T-helper 9 cell (primary cell): ENCODE data around the gene LRRC47.

Experiments used
- DNase-seq: peaks from one replicate; pipeline ENCODE4 v3.0.0-alpha.2; 2020
- total RNA-seq, 2 donors: gene quantifications; one replicate each; lab custom pipeline; 2026; lab: John Stamatoyannopoulos, UW

The LRRC47 gene
- total RNA-seq: 43.2 to 72.8 reads per million in 2 donors

- DNase-seq: peak; percentile 93
Observed at GRCh38 chr1:3796215-3797061, at the start of gene LRRC47. LRRC47 (minus strand) TSS chr1:3796498; CDS start chr1:3796476, 22 bp downstream.

- DNase-seq: no peak
Observed at GRCh38 chr1:3842912-3843311, 46.6 kb upstream of the LRRC47 start.

- DNase-seq: no peak
Observed at GRCh38 chr1:3841491-3841890, 45.2 kb upstream of the LRRC47 start.

GRCh38 chr1:3838788-3839187 lies 42.5 kb upstream of the LRRC47 start:
- DNase-seq: no peak

GRCh38 chr1:3837685-3838084 lies 41.4 kb upstream of the LRRC47 start:
- no peak for DNase-seq

- DNase-seq: no peak
Observed at GRCh38 chr1:3837200-3837599, 40.9 kb upstream of the LRRC47 start.

GRCh38 chr1:3836421-3836820 lies 40.1 kb upstream of the LRRC47 start:
- no peak for DNase-seq

GRCh38 chr1:3834701-3835100 lies 38.4 kb upstream of the LRRC47 start:
- no peak for DNase-seq

- DNase-seq: no peak
Observed at GRCh38 chr1:3831689-3832088, 35.4 kb upstream of the LRRC47 start.

- no peak for DNase-seq
Observed at GRCh38 chr1:3828391-3828790, 32.1 kb upstream of the LRRC47 start.

GRCh38 chr1:3827813-3828307 lies 31.6 kb upstream of the LRRC47 start:
- no peak for DNase-seq

- no peak for DNase-seq
Observed at GRCh38 chr1:3825356-3825755, 29.1 kb upstream of the LRRC47 start.

- no peak for DNase-seq
Observed at GRCh38 chr1:3824650-3825049, 28.4 kb upstream of the LRRC47 start.

GRCh38 chr1:3822421-3822820 lies 26.1 kb upstream of the LRRC47 start:
- no peak for DNase-seq

- no peak for DNase-seq
Observed at GRCh38 chr1:3821908-3822307, 25.6 kb upstream of the LRRC47 start.

- no peak for DNase-seq
Observed at GRCh38 chr1:3821447-3821846, 25.1 kb upstream of the LRRC47 start.

- no peak for DNase-seq
Observed at GRCh38 chr1:3821004-3821403, 24.7 kb upstream of the LRRC47 start.

- DNase-seq: no peak
Observed at GRCh38 chr1:3820316-3820715, 24.0 kb upstream of the LRRC47 start.

GRCh38 chr1:3819771-3820200 lies 23.5 kb upstream of the LRRC47 start:
- no peak for DNase-seq

GRCh38 chr1:3817821-3818597 lies 21.7 kb upstream of the LRRC47 start:
- DNase-seq: no peak

- DNase-seq: no peak
Observed at GRCh38 chr1:3817138-3817740, 20.9 kb upstream of the LRRC47 start.

GRCh38 chr1:3816331-3817137 lies 20.2 kb upstream of the LRRC47 start:
- no peak for DNase-seq
